Stimulated activated CD4-positive, alpha-beta T cell treated with anti-CD3 and anti-CD28 coated beads, Interleukin-15, amount 100 ng/mL, for 48 hours (primary cell): ENCODE results near the gene ARID3A.
A peak's percentile ranks its signal among the peaks of the same experiment; 100 is the strongest.
"Not testable (repeated sequence)": the region's sequence is repeated elsewhere in the genome, so short reads cannot be mapped to it uniquely, and the experiment has no call there.

Source experiments
- DNase-seq, 2 donors: peaks; one replicate each; pipeline ENCODE4 v3.0.0-alpha.2; 2020; ENCODE audit warnings: low read depth in 2 of 2

The ARID3A gene

DNA sequence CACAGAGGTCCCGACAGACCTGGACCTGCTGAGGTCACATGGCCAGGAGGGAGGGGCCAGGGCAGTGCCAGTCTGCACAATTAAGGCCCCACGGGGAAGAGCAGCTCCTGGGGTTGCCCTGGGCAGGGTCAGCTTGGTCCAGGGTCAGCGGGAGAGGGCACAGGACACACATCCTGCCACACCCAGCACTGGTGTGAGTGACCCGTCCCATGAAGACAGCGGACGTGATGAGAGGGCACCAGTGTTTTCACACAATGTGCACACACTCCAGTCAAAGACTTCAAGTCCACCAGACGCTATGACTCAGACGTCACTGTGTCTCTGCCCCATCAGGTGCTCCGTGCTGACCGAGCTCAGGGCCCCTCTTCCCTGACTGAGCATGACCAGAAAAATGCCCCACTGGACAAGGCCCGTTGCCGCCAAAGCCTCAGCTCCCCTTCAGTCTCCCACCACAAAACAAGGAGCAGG, 90.8 kb downstream of the ARID3A start:
- no peak for DNase-seq

DNA sequence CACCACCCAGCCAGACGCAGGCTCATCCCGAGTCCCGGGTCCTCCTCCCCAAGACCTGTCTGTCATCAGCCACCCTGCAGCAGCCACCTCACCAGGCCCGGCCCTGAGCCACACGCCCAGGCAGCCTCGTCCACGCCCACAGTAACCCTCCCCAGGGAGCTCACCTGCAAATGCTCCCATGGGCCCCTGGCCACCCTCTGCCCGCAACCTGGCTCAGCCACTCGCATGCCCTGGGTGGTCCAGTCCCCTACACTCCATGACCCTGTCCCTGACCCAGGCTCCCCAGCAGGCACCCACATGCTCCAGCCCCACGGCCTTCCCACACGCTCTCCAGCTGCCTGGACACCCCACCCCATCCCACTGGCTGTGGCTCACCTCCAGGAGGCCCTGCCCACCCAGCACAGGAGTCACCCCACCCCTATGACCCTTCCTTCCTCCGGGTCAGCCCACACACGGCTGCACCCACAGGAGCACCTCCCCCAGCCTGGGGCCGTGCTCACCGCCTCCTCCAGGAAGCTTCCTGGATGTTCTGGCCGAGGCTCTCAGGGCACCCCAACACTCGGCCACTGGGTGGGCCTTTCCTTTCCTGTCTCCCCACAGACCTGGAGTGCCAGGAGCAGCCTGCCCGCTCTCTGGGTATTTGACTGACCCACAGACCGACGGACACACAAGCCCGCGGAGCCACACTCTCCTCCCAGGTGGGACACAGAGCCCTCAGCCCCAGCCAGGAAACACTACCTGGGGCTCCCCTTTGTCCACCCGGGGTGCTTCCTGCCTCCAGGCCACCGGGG, 91.5 kb downstream of the ARID3A start:
- no peak for DNase-seq

DNA sequence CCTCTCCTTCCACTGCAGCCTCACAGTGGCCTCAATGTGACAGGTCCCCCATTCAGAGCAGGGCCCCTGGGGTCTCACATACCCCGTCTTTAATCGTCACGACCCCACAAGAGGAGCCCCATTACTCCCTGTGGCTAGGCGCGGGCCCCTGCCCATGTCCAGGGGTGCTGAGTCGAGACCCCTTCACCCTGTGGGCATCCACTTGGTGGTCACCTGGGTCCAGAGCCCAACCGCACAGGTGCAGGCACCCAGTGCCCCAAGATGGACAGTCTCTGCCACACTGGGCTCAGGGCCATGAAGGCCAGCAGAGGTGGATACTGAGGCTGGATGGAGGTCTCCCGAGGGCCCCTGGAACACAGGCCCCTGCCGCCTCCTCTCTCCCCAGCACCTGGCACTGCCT, 92.1 kb downstream of the ARID3A start:
- DNase-seq, result no peak

DNA sequence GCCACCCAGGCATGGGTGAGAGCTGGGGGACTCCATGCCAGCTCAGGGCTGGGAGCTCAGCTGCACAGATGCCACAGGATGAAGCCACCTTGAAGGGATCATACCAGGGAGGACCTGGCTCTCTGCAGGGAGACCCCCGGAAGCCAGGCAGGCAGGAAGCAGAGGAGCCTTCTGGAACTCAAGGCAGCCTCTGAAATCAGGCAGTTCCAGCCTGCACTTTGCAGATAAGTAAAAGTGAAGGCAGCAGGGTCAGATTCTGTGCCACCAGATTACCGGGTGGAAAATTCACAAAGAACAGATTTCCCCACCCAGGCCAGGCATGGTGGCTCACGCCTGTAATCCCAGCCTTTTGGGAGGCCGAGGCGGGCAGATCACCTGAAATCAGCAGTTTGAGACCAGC, 92.6 kb downstream of the ARID3A start:
- DNase-seq, result no peak

DNA sequence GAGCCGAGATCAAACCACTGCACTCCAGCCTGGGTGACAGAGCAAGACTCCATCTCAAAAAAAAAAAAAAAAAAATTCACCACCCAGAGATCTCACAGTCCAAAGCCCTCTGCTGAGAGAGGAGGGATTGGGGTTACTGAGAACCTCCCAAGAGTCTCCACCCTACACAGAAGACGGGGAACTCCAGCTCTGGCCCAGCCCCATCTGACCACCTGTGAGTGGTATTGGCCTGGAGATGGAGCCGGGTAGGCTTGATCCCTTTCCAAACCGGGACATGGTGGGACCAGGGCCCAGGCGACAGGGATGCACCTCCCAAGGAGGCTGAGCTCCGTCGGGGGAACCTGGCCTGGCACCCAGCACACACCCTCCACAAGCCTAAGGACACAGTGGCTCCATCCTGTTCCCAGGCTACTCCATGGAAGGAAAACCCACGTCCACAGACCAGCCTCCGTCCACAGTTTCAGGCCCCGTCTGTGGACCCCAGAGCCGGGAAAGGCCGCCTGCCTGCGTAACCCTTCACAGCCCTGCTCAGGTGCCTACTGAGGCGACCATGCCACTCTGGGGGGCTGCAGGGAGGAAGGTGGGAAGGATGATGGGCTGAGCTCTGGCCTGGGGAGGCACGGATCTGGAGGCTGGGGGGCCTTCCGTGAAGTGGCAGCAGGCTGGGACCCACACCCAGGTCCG, 93.2 kb downstream of the ARID3A start:
- no peak for DNase-seq

DNA sequence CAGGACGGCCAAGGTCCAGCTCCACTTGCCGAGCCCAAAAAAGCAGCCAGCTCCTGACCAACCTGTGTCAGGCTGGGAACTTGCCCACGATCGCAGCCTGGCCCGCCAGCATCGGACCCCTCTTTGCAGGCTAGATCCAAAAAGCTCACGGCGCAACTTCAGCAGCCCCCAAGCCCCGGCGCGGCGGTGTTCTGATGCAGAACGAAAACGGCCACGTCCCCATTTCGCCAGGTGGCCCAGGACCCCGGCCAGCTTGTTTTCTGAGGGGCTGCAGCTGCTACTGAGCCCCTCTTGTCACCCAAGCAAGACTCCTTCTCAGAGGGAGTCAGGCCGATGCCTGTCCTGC, 93.8 kb downstream of the ARID3A start:
- no peak for DNase-seq

DNA sequence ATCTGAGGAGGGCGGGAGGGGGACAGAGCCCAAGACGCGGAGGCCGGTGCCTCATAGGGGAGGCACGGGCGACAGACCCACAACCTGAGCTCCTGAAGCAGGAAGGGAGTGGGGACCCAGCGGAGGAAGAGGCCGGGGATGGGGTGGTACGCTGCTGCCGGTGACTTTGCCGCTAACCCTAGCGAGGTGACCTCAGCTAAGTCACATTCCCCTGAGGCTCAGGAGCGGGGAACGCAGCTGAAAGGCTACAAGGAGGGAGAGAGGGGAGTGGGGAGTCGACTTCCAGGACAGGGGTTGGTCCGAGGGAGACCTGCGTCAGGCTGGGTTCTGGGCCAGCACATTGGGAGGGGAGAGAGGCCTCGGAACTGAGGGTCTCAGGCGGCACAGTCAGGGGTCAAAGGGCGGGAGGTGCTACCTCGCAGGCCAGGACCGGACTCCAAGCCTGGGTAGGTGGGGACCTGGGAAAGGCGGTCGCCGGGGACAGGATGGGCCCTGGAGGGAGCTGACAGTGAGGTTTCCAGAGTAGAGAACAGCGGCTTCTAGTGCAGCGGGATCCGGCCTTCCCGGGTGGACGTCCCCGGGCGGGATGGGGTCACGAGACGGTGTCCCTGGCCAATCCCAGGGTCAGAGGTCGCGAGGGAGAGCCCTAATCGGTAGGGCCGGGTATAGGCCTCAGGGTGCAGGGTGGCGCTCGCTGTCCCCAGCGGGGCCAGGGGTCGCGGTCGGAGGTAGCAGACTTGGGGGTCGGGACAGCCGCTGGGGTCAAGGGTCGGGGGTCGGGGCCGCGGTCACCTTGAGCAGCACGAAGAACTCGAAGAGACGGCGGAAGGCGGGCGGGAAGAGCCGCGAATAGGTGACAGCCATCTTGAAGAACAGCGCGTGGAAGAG, 94.4 kb downstream of the ARID3A start:
- DNase-seq, result no peak

DNA sequence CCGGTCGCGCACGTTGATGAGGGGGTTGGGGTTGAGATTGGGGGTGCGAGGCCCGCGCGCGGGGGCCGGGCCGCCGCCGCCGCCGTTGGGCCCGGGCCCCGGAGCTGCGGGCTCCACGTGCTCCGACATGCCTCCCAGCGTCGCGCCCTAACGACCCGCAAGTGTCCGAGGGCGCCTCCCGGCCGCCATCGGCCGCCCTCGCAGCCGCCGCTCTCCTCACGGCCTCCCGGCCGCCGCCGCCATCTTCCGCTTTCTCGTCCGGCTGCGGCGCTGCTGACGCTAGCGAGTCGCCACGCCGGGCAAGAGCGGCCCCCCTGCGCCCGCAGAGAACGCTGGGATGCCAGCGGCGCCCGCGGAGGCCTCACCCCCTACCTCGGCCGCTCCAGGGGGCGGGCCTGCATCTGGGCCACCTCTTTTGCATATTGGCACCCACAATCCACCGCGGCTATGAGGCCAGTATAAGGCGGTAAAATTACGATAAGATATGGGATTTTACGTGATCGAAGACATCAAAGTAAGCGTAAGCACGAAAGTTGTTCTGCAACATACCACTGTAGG, 95.1 kb downstream of the ARID3A start, which contains the start of gene TMEM259:
TMEM259 (minus strand) TSS at position 256 of the 558 bp plus-strand sequence; CDS start at position 129, 127 bp downstream.
- peak; percentile 95 to 96 for DNase-seq

DNA sequence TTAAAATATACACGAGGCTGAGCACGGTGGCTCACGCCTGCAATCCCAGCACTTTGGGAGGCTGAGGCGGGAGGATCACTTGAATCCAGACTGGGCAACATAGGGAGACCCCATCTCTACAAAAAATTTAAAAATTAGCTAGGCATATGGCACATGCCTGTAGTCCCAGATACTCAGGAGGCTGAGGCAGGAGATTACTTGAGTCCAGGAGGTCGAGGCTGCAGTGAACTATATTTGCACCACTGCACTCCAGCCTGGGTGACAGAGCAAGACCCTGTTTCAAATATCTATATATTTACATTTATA, 98.0 kb downstream of the ARID3A start:
- not testable (repeated sequence) for DNase-seq

DNA sequence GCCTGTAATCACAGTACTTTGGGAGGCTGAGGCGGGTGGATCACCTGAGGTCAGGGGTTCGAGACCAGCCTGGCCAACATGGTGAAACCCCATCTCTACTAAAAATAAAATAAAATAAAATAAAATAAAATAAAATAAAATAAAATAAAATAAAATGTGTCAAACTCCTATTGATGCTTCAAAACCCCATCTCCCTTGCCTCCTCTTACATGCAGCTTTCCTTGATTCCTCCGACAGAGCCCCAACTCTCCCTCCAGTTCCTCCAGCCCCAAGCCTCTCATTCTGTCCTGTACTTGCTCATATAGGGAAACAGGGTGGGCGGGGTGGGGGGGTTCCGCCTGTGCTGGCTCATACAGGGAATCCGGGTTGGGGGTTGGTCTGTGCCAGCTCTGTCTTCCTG, 99.2 kb downstream of the ARID3A start:
- DNase-seq, result not testable (repeated sequence)
